H9 (cell line): ENCODE measurements around the gene TPTE2. TPM values are rescaled to one million over a fixed set of nuclear protein-coding genes. Genes with fewer than 3 reads are reported as not detected.

Experiments
- DNase-seq: peaks from one replicate; pipeline ENCODE4 v3.0.0-alpha.2; 2017
- H2AFZ ChIP-seq: one replicate; pipeline ENCODE4 v1.6.1; 2013; ENCODE audit warnings: mild to moderate bottlenecking, low read length, control low read depth, moderate library complexity
- H2AK5ac ChIP-seq: 2 replicates; pipeline ENCODE4 v1.6.1; 2013; ENCODE audit warnings: low read length, control low read depth, mixed read lengths; ENCODE audit not compliant: insufficient read length
- H2BK120ac ChIP-seq: one replicate; pipeline ENCODE4 v1.6.1; 2013; ENCODE audit warnings: low read depth, mild to moderate bottlenecking, low read length, control low read depth, inconsistent platforms; ENCODE audit not compliant: poor library complexity, severe bottlenecking
- H2BK12ac ChIP-seq: 2 replicates; pipeline ENCODE4 v1.6.1; 2013; ENCODE audit warnings: low read length, control low read depth, mixed read lengths, low read depth; ENCODE audit not compliant: insufficient read length
- H2BK15ac ChIP-seq: 2 replicates; pipeline ENCODE4 v1.6.1; 2013; ENCODE audit warnings: low read depth, low read length, control low read depth
- H2BK20ac ChIP-seq: one replicate; pipeline ENCODE4 v1.6.1; 2013; ENCODE audit warnings: low read depth, mild to moderate bottlenecking, low read length, control low read depth, inconsistent platforms; ENCODE audit not compliant: poor library complexity, severe bottlenecking
- H2BK5ac ChIP-seq: 2 replicates; pipeline ENCODE4 v1.6.1; 2013; ENCODE audit warnings: low read length, control low read depth, mixed read lengths; ENCODE audit not compliant: insufficient read length
- H3K14ac ChIP-seq: 2 replicates; pipeline ENCODE4 v1.6.1; 2013; ENCODE audit warnings: low read length, control low read depth; ENCODE audit not compliant: insufficient read depth
- H3K18ac ChIP-seq: 2 replicates; pipeline ENCODE4 v1.6.1; 2013; ENCODE audit warnings: low read depth, mild to moderate bottlenecking, mixed read lengths, low read length, control low read depth; ENCODE audit not compliant: insufficient read length
- H3K23ac ChIP-seq: 2 replicates; pipeline ENCODE4 v1.6.1; 2013; ENCODE audit warnings: low read length, control low read depth, mixed read lengths, low read depth; ENCODE audit not compliant: insufficient read length
- H3K23me2 ChIP-seq: 2 replicates; pipeline ENCODE4 v1.6.1; 2013; ENCODE audit warnings: low read depth, mild to moderate bottlenecking, mixed read lengths, low read length, control low read depth; ENCODE audit not compliant: insufficient read length, poor library complexity, severe bottlenecking
- H3K27ac ChIP-seq: 2 replicates; pipeline ENCODE4 v1.5.1; 2013; ENCODE audit warnings: low read length, control low read depth, mixed read lengths, low read depth; ENCODE audit not compliant: insufficient read length
- H3K27me3 ChIP-seq: 2 replicates; pipeline ENCODE4 v1.6.1; 2013; ENCODE audit warnings: low read length, control low read depth, inconsistent platforms; ENCODE audit not compliant: insufficient read depth
- H3K4ac ChIP-seq: 2 replicates; pipeline ENCODE4 v1.6.1; 2013; ENCODE audit warnings: low read depth, mild to moderate bottlenecking, control low read depth, inconsistent platforms, low read length, moderate library complexity
- H3K4me1 ChIP-seq: 2 replicates; pipeline ENCODE4 v1.6.1; 2013; ENCODE audit warnings: low read length, control low read depth, inconsistent platforms; ENCODE audit not compliant: insufficient read depth
- H3K4me2 ChIP-seq: 2 replicates; pipeline ENCODE4 v1.6.1; 2013; ENCODE audit warnings: low read length, control low read depth, mixed read lengths; ENCODE audit not compliant: insufficient read length, insufficient read depth
- H3K56ac ChIP-seq: 2 replicates; pipeline ENCODE4 v1.6.1; 2013; ENCODE audit warnings: low read depth, mild to moderate bottlenecking, mixed read lengths, low read length, control low read depth; ENCODE audit not compliant: insufficient read length
- H3K79me1 ChIP-seq: 2 replicates; pipeline ENCODE4 v1.6.1; 2013; ENCODE audit warnings: low read depth, mild to moderate bottlenecking, moderate library complexity, low read length, control low read depth, inconsistent platforms; ENCODE audit not compliant: insufficient read depth, poor library complexity, severe bottlenecking
- H3K79me2 ChIP-seq: 2 replicates; pipeline ENCODE4 v1.6.1; 2013; ENCODE audit warnings: low read length, control low read depth, inconsistent platforms; ENCODE audit not compliant: insufficient read depth
- H3K9ac ChIP-seq: 2 replicates; pipeline ENCODE4 v1.6.1; 2013; ENCODE audit warnings: low read length, control low read depth, mixed read lengths; ENCODE audit not compliant: insufficient read length; ENCODE audit errors: extremely low read depth
- H3K9me3 ChIP-seq: one replicate; pipeline ENCODE4 v1.6.1; 2013; ENCODE audit warnings: low read depth, low read length, inconsistent platforms; ENCODE audit not compliant: control insufficient read depth
- H3T11ph ChIP-seq: one replicate; pipeline ENCODE4 v1.6.1; 2013; ENCODE audit warnings: mild to moderate bottlenecking, low read length, control low read depth, inconsistent platforms
- H4K20me1 ChIP-seq: one replicate; pipeline ENCODE4 v1.6.1; 2013; ENCODE audit not compliant: control insufficient read depth, insufficient read length, insufficient read depth
- H4K5ac ChIP-seq: 2 replicates; pipeline ENCODE4 v1.6.1; 2013; ENCODE audit warnings: low read depth, mild to moderate bottlenecking, mixed read lengths, low read length, control low read depth; ENCODE audit not compliant: insufficient read length
- H4K8ac ChIP-seq: replicated peaks from 2 replicates; pipeline ENCODE4 v1.6.1; 2013; ENCODE audit warnings: low read length, control low read depth, mixed read lengths, low read depth; ENCODE audit not compliant: insufficient read length
- H4K91ac ChIP-seq: 2 replicates; pipeline ENCODE4 v1.6.1; 2013; ENCODE audit warnings: low read depth, mild to moderate bottlenecking, moderate library complexity, mixed read lengths, low read length, control low read depth; ENCODE audit not compliant: insufficient read length
- H3K27ac Mint-ChIP-seq, 3 experiments: 2 replicates in 2 of 3; 3 replicates in 1 of 3; pipeline ENCODE4 v1.8.0; 2020 to 2021; ENCODE audit warnings: mixed read lengths in 3 of 3, mild to moderate bottlenecking in 1 of 3, moderate library complexity in 1 of 3
- H3K27me3 Mint-ChIP-seq: 2 replicates; pipeline ENCODE4 v1.8.0; 2021; ENCODE audit warnings: low read depth, mild to moderate bottlenecking, moderate library complexity, mixed read lengths
- H3K36me3 Mint-ChIP-seq, 3 experiments: 2 replicates in 2 of 3; 3 replicates in 1 of 3; pipeline ENCODE4 v1.8.0; 2020 to 2021; ENCODE audit warnings: low read depth in 3 of 3, mixed read lengths in 3 of 3; ENCODE audit not compliant: insufficient read depth in 1 of 3
- H3K4me1 Mint-ChIP-seq, 2 experiments: 2 replicates each; pipeline ENCODE4 v1.8.0; 2020; ENCODE audit warnings: mixed read lengths in 2 of 2
- H3K4me3 Mint-ChIP-seq, 2 experiments: 2 replicates in 1 of 2; 3 replicates in 1 of 2; pipeline ENCODE4 v1.8.0; 2020 to 2021; ENCODE audit warnings: mild to moderate bottlenecking in 2 of 2, mixed read lengths in 2 of 2, moderate library complexity in 1 of 2
- H3K9me3 Mint-ChIP-seq, 2 experiments: 2 replicates in 1 of 2; 3 replicates in 1 of 2; pipeline ENCODE4 v1.8.0; 2020; ENCODE audit warnings: mild to moderate bottlenecking in 2 of 2, mixed read lengths in 2 of 2, moderate library complexity in 1 of 2
- WGBS: extraction: QIAGEN DNeasy Blood & Tissue Kit; methylation state at CpG from one replicate; pipeline ENCODE4 v1.1.7; 2013; ENCODE audit warnings: missing lambda C conversion rate, low lambda C conversion rate, mixed read lengths; ENCODE audit not compliant: insufficient read length; ENCODE audit errors: extremely low coverage; 5-methylcytosine and 5-hydroxymethylcytosine counted together
- total RNA-seq: library from RNA; stranded (reverse); gene quantifications from 2 replicates; pipeline ENCODE4 v1.2.1, GENCODE V29; 2021
- TF ChIP-seq, protein P1 (sequence below): fragments of 200-600 bp; sonication (generic); conservative IDR thresholded peaks from 3 replicates; pipeline ENCODE4 v1.8.0; 2021; ENCODE audit warnings: antibody characterized with exemption, mild to moderate bottlenecking

TPTE2 gene
- total RNA-seq, 1 experiment from 2014 or later = not detected

DNA sequence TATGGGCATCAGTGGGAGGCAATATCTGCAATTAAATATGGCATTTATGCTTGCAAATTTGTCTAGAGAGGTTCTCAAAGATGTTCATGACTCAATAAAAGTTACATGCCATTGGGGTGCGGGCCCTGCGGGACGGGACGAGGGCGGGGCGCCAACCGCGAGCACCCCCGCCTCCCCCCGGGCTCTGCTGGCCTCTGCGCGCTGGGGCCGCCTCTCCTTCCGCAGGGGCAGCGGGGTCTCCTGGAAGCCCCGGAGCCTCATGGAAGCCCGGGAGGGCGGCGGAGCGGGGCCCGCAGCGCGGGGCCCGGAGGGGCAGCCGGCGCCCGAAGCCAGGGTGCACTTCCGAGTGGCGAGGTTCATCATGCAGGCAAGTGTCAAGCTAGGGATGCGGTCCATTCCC is 179.2 kb downstream of the TPTE2 start:
- Histone ChIP-seq H2AK5ac (no peak overlapping the region), H4K5ac (no peak overlapping the region), H3K14ac (no peak overlapping the region), H4K20me1 (no peaks in the 10 kb centered on the region), H3T11ph (no peak overlapping the region), H2BK120ac (no peak overlapping the region), H3K4me2 (no peak overlapping the region), H3K9ac (no peak overlapping the region), H2BK12ac (no peak overlapping the region), H3K4me1 (no peaks in the 10 kb centered on the region), H2BK20ac (no peak overlapping the region), H2BK15ac (no peak overlapping the region), H2BK5ac (no peak overlapping the region), H3K9me3 (peaks cover 48% of the 10 kb centered on the region), H4K8ac (no peak overlapping the region), H3K18ac (no peak overlapping the region), H3K56ac (no peak overlapping the region), H3K79me1 (no peaks in the 10 kb centered on the region), H3K4ac (no peak overlapping the region), H2AFZ (no peak overlapping the region), H4K91ac (no peak overlapping the region), H3K79me2 (no peaks in the 10 kb centered on the region), H3K27ac (no peak overlapping the region), H3K27me3 (no peaks in the 10 kb centered on the region), H3K23me2 (no peaks in the 10 kb centered on the region), H3K23ac (no peak overlapping the region)
- Mint-ChIP-seq H3K27ac (no peak overlapping the region), H3K4me1 (no peaks in the 10 kb centered on the region), H3K9me3 (peaks cover 83% of the 10 kb centered on the region in 2 experiments), H3K27me3 (no peaks in the 10 kb centered on the region), H3K4me3 (no peak overlapping the region), H3K36me3 (peaks cover 8 to 16% (median 15%) of the 10 kb centered on the region in 3 experiments)
- DNase-seq = no peak
- no CpG with 5 or more reads among the region's 30 CpGs for WGBS
- TF ChIP-seq, protein P1, sequence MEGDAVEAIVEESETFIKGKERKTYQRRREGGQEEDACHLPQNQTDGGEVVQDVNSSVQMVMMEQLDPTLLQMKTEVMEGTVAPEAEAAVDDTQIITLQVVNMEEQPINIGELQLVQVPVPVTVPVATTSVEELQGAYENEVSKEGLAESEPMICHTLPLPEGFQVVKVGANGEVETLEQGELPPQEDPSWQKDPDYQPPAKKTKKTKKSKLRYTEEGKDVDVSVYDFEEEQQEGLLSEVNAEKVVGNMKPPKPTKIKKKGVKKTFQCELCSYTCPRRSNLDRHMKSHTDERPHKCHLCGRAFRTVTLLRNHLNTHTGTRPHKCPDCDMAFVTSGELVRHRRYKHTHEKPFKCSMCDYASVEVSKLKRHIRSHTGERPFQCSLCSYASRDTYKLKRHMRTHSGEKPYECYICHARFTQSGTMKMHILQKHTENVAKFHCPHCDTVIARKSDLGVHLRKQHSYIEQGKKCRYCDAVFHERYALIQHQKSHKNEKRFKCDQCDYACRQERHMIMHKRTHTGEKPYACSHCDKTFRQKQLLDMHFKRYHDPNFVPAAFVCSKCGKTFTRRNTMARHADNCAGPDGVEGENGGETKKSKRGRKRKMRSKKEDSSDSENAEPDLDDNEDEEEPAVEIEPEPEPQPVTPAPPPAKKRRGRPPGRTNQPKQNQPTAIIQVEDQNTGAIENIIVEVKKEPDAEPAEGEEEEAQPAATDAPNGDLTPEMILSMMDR = no peak

Other genes with a start within 250 kb of the TPTE2 start
- gene MPHOSPH8, start 72.1 kb upstream of the TPTE2 start, total RNA-seq = 21.1 TPM in 2 replicates
- gene PSPC1, start 221.4 kb upstream of the TPTE2 start, total RNA-seq = 134 and 137 TPM in 2 replicates